Liver (tissue), 3 donors: ENCODE measurements around the gene RYR1.

Experiments used
- CTCF ChIP-seq: fragments of 150-350 bp; IDR thresholded peaks from 2 replicates; pipeline ENCODE4 v1.5.1; 2017; ENCODE audit warnings: improper control_type of control experiment, low read depth, low read length; ENCODE audit not compliant: missing input control
- MAX ChIP-seq: IDR thresholded peaks from 2 replicates; pipeline ENCODE4 v1.6.1; 2016; ENCODE audit warnings: antibody characterized with exemption
- SP1 ChIP-seq: IDR thresholded peaks from 2 replicates; pipeline ENCODE4 v1.6.1; 2018; ENCODE audit warnings: antibody characterized with exemption, mild to moderate bottlenecking
- YY1 ChIP-seq: IDR thresholded peaks from 2 replicates; pipeline ENCODE4 v1.6.1; 2016; ENCODE audit warnings: antibody characterized with exemption, mild to moderate bottlenecking
- donor health status: healthy.
- donor health status: healthy.

- TF ChIP-seq CTCF = no peak
- TF ChIP-seq MAX = no peak
- TF ChIP-seq SP1 = no peak
- no peak for TF ChIP-seq YY1
Measured at GRCh38 chr19:38385057-38385803, 48.3 kb upstream of the RYR1 start.
